GM18951 (cell line): ENCODE data around the gene SPPL2A.

ENCODE experiments used
- POLR2A ChIP-seq: IDR thresholded peaks from 4 replicates; pipeline ENCODE4 v1.6.1; 2011; ENCODE audit warnings: mild to moderate bottlenecking; ENCODE audit not compliant: insufficient read length, insufficient read depth; ENCODE audit errors: extremely low read depth
- in situ Hi-C: fragments of 300-500 bp; cut with MboI; formaldehyde crosslinking; loops from one replicate; pipeline ENCODE4 v1.12.0; 2022; ENCODE audit warnings: low sequenced_read_pairs, mixed read lengths, inconsistent platforms; ENCODE audit not compliant: unreplicated experiment

Gene SPPL2A

DNA sequence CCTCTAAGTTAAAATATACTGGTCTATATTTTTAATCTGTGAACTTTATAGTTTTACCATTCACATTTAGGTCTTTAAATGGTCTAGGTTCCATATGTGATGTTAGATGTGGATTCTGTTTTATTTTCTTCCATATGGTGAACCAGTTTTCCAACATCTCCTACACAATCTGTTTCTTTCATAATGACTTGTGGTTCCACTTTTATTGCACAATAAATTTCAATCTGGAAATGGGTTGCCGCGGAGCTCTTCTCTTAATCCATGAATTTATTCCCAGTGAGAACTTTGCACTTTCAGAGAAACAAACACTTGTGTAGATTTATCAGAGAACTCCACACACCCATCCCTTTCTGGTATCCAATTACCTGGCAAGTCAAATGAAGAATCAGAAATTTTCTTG is 20.9 kb upstream of the SPPL2A start:
- in situ Hi-C loops = no loop called here
- TF ChIP-seq POLR2A = no peak

DNA sequence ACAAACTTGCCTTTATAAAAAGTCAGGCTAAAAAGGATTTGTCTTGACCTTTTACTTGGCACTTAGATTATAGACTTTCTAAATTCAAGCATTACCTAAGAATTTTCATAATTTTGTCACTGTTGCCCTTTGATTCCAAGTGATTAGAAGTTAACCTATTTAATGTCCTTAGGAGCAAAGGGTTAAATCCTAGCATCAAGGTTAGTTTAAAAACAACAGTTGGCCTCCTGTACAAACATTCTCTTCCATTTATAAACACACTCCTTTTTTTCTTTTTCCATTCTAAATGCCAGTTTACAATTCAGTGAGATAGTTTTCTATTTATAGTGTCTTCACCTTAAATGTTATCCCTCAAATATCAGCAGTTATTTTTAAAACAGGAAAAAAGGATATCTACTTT is 18.4 kb upstream of the SPPL2A start:
- in situ Hi-C loops = no loop called here
- no peak for TF ChIP-seq POLR2A

- TF ChIP-seq POLR2A = no peak
- in situ Hi-C loops = no loop called here
These were observed 17.9 kb upstream of the SPPL2A start for GRCh38 chr15:50783411-50783810.

- no peak for TF ChIP-seq POLR2A
- in situ Hi-C loops = no loop called here
These were observed 12.6 kb upstream of the SPPL2A start for GRCh38 chr15:50778086-50778485.

DNA sequence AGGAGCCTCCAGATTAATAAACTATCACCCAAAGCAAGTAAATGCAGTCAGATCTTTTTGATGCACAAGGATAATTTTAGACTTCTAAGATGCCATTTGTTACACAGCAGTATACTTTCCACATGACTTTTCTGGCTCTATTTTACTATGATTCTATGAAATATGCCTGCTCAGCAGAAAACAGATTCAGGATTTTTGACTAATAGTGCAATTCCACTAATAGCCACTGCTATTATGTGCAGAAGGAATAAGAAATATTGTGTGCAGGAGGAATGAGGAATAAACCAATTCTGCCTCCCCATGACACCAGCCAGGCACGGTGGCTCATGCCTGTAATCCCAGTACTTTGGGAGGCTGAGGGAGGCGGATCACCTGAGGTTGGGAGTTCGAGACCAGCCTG is 11.5 kb upstream of the SPPL2A start:
- in situ Hi-C loops = no loop called here
- TF ChIP-seq POLR2A = no peak

DNA sequence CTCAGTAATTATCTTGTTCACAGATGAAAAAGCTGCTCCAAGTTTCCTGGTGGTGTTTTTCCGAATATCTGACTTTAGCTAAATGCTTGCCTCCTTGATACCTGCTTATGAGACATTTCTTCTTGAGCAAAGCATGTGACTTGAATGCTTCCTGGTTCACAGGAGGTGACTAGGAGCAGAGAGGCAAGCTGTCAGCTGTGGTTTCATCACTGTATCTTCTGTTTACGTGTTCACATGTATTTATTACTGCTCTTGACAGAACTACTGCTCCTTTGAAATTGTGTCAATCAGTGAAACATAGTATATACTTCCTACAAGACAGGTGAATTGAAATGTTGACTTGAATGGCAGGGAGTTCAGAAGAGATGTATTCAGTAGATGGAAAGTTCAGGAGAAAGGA is 8.9 kb upstream of the SPPL2A start:
- no peak for TF ChIP-seq POLR2A

GRCh38 chr15:50773389-50773788 is 7.9 kb upstream of the SPPL2A start:
- TF ChIP-seq POLR2A = no peak
- in situ Hi-C loops = no loop called here

More for the DNA sequence above, 8.9 kb upstream of the SPPL2A start:
- in situ Hi-C loops = no loop called here

DNA sequence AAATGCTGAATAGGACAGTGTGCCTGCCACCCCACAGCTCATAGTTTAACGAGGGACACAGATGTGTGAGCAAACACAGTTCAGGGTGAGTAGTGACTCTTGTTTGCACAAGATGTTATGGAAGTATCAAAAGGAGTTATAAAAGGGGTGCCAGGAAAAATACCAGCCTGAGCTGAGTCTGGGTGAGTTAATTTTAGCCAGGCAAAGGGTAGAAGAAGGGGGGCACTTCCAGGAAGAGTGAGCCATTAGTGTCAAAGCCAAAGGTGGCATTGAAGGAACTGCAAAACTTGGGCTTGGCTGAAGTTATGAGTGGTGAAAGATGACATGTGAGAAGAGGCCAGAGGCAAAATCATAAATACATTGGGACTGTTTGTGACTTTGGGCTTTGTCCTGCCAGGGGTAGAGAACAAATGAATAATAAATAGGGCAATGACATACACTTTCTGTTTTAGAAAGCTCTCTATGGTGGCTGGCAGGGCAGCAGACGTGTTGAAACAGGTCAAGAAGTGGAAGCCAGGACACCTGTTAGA is 1.9 kb upstream of the SPPL2A start:
- in situ Hi-C loops = no loop called here
- TF ChIP-seq POLR2A = no peak

- TF ChIP-seq POLR2A = no peak
- in situ Hi-C loops = no loop called here
These were observed 878 bp downstream of the SPPL2A start for GRCh38 chr15:50764461-50765194.

- in situ Hi-C loops = no loop called here
- TF ChIP-seq POLR2A = no peak
These were observed 6.7 kb downstream of the SPPL2A start for GRCh38 chr15:50758712-50759205.

GRCh38 chr15:50753463-50753862 is 12.0 kb downstream of the SPPL2A start:
- in situ Hi-C loops = no loop called here

DNA sequence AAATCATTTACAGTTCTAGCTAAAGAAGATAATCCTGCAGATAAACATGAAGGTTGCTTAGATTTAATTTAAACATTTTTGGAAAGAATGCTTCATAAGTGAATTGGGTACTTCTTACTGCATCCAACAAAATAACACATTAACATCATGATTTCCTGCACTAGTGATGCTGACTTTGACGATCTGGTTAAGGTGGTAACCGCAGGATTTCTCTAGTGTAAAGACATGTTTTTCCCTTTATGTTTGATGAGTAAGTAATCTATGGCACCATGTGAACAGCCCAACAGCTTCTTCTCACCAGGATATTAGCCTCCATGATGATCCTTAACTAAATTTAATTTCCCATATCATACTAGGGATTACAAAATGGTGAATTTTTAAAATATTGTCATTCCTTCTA is 14.1 kb downstream of the SPPL2A start:
- TF ChIP-seq POLR2A = no peak
- in situ Hi-C loops = no loop called here

More at GRCh38 chr15:50753463-50753862, 12.0 kb downstream of the SPPL2A start:
- TF ChIP-seq POLR2A = no peak

DNA sequence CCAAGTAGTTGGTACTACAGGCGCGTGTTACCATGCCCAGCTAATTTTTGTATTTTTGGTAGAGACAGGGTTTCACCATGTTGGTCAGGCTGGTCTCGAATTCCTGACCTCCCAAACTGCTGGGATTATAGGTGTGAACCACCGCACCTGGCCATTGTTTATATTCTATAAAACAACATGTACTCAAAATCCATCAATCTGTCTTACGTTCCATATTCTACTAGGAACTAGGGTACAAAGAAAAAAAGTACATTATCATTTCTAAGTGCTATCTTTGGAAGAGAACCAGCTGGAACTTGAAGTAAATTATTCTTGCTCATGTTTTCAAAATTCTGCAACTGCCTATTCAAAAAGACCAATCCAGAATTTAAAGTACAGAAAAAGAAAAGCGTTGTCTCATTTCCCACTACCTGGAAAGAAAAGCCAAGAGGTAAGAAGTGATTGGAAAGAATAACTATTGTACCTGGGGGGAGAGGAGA is 15.2 kb downstream of the SPPL2A start:
- no peak for TF ChIP-seq POLR2A
- in situ Hi-C loops = no loop called here

GRCh38 chr15:50747523-50747922 is 18.0 kb downstream of the SPPL2A start:
- TF ChIP-seq POLR2A = no peak
- in situ Hi-C loops = no loop called here

GRCh38 chr15:50744601-50745000 is 20.9 kb downstream of the SPPL2A start:
- no peak for TF ChIP-seq POLR2A
- in situ Hi-C loops = no loop called here

DNA sequence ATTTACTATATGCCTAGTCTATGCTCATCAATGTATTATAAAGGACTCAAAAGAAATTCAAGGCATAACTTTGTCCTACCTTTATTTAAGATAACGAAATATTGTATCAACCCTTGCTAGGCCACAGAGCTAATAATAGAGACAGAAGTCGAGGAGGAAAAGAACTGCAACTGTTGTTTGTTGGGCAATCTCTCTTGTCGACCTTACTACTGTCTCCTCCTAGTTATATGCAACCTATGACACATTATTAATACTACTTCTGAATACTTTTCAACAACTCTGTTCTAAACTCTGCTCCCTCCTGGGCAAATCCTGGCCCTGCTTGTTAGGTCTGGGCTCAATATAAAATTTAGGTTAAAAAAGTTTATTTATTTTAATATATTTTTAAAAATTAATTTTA is 24.6 kb downstream of the SPPL2A start:
- TF ChIP-seq POLR2A = no peak
- in situ Hi-C loops = no loop called here
